Ovary (tissue), 9 donors: ENCODE data around the gene DVL1. TPM values are rescaled to one million over a fixed set of nuclear protein-coding genes. Genes with fewer than 3 reads are reported as not detected.

Source experiments
- DNase-seq, 5 donors: peaks; one replicate each; pipeline ENCODE4 v3.0.0-alpha.2; 2019 to 2020
- H3K27ac ChIP-seq, 2 donors: fragments of 200-600 bp; one replicate each; pipeline versions ENCODE4 v1.5.1 to v1.8.0; 2019 to 2022
- H3K27me3 ChIP-seq: fragments of 200-600 bp; one replicate; pipeline ENCODE4 v1.8.0; 2022
- H3K36me3 ChIP-seq: fragments of 200-600 bp; sonication (generic); one replicate; pipeline ENCODE4 v1.5.1; 2019
- H3K4me1 ChIP-seq: one replicate; pipeline ENCODE4 v1.8.1; 2013; ENCODE audit warnings: mild to moderate bottlenecking, moderate library complexity; ENCODE audit not compliant: insufficient read depth
- H3K4me3 ChIP-seq: fragments of 200-600 bp; sonication (generic); one replicate; pipeline ENCODE4 v1.5.1; 2017
- H3K9me3 ChIP-seq, 2 donors: fragments of 200-600 bp in 1 of 2; sonication (generic) in 1 of 2; one replicate each; pipeline versions ENCODE4 v1.5.1 to v1.8.1; 2013 to 2019; ENCODE audit warnings: mild to moderate bottlenecking in 1 of 2, moderate library complexity in 1 of 2
- EP300 ChIP-seq: sonication (generic); formaldehyde crosslinking; IDR thresholded peaks from one replicate; pipeline ENCODE4 v1.6.1; 2017; ENCODE audit warnings: antibody characterized with exemption
- POLR2A ChIP-seq: fragments of 450-650 bp; IDR thresholded peaks from one replicate; pipeline ENCODE4 v1.6.1; 2017; ENCODE audit warnings: antibody characterized with exemption, mild to moderate bottlenecking, moderate library complexity
- WGBS, 3 donors: extraction: QIAGEN DNeasy Blood & Tissue Kit in 1 of 3; methylation state at CpG; one replicate each; pipeline versions ENCODE4 v1.1.5 to v1.1.7; 2013 to 2017; 5-methylcytosine and 5-hydroxymethylcytosine counted together
- intact Hi-C, 4 donors: fragments of 100-400 bp; cut with DNase I; formaldehyde crosslinking; loops; one replicate each; pipeline versions ENCODE4 v1.11.0 to v1.15.1; 2022 to 2023
- polyA plus RNA-seq, 2 donors: library from polyadenylated mRNA; stranded (reverse); fragments of 200-250 nt in 1 of 2; fragments of 350-450 nt in 1 of 2; fragmentation: Illumina TruSeq in 1 of 2; extraction: RNeasy Lipid Tissue Mini Kit (QIAGEN cat#74804) in 1 of 2; gene quantifications; one replicate each; pipeline ENCODE4 v1.2.3, GENCODE V29; 2013 to 2014
- total RNA-seq, 7 donors: library from RNA; depleted of rRNA in 2 of 7; stranded (reverse); fragments of >200 nt in 2 of 7; fragmentation: NEBNext Ultra II Directional in 3 of 7; extraction: Animal tissue kit (Norgen Biotek cat#: 25700) in 3 of 7; gene quantifications; one replicate each; pipeline versions ENCODE4 v1.1.0 to v1.2.4, GENCODE V29; 2016 to 2023
- TF ChIP-seq, protein P1 (sequence below), 3 donors: fragments of 450-650 bp in 2 of 3; fragments of 200-600 bp in 1 of 3; IDR thresholded peaks; one replicate each; pipeline versions ENCODE4 v1.5.1 to v1.8.0; 2016 to 2022; ENCODE audit warnings: antibody characterized with exemption in 3 of 3, mild to moderate bottlenecking in 1 of 3
- donor health status: DM: no; HTN: no; CAD: no; lungs with moderate emphysema.
- donor health status: DM: no; HTN: no; CAD: no.
- donor health status: Bipolar disorder and iron deficiency.
- donor health status: DM: yes; HTN: yes; CAD: no.
- donor health status: DM: no; HTN: no; CAD: no.
- donor health status: DM: yes; HTN: yes; CAD: no.

DVL1 gene
- total and polyA plus RNA-seq, 9 donors, result 2.1 to 85.2 (median 62.5) TPM

DNA sequence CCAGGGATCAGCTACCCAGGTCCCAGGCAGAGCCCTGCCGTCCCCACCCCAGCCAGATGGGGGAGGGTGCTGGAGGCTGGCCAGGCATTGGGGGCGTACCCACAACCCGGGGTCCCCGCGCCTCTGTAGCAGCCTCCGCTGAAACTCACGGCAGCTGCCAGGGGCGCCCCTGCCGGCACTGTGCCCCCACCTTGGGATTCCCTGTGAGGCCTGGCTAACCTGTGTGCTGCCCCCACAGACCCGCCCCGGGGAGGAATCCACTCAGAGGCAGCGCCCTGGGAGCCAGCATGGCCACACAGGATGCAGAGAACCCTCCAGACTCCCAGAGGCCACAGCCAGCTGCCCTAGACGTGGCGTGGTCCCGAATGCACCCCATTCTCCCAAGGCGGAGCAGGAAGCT lies 3.8 kb downstream of the DVL1 start:
- DNase-seq, result no peak
- H3K27ac ChIP-seq, result no peak overlapping the region
- TF ChIP-seq, protein P1, sequence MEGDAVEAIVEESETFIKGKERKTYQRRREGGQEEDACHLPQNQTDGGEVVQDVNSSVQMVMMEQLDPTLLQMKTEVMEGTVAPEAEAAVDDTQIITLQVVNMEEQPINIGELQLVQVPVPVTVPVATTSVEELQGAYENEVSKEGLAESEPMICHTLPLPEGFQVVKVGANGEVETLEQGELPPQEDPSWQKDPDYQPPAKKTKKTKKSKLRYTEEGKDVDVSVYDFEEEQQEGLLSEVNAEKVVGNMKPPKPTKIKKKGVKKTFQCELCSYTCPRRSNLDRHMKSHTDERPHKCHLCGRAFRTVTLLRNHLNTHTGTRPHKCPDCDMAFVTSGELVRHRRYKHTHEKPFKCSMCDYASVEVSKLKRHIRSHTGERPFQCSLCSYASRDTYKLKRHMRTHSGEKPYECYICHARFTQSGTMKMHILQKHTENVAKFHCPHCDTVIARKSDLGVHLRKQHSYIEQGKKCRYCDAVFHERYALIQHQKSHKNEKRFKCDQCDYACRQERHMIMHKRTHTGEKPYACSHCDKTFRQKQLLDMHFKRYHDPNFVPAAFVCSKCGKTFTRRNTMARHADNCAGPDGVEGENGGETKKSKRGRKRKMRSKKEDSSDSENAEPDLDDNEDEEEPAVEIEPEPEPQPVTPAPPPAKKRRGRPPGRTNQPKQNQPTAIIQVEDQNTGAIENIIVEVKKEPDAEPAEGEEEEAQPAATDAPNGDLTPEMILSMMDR (IDR thresholded peaks at IDR 0.05), result no peak
- TF ChIP-seq POLR2A (no peak), EP300 (no peak)
- H3K4me1 ChIP-seq, result peaks cover 26% of the 10 kb centered on the region
- 56 to 63% (median 58%) methylated on average over 5 to 16 of the region's 16 CpGs for WGBS, 3 donors
- intact Hi-C loops, result no loop called here
- H3K36me3 ChIP-seq, result no peaks in the 10 kb centered on the region
- no peak overlapping the region for H3K4me3 ChIP-seq
- no peaks in the 10 kb centered on the region for H3K9me3 ChIP-seq
- H3K27me3 ChIP-seq, result no peaks in the 10 kb centered on the region

DNA sequence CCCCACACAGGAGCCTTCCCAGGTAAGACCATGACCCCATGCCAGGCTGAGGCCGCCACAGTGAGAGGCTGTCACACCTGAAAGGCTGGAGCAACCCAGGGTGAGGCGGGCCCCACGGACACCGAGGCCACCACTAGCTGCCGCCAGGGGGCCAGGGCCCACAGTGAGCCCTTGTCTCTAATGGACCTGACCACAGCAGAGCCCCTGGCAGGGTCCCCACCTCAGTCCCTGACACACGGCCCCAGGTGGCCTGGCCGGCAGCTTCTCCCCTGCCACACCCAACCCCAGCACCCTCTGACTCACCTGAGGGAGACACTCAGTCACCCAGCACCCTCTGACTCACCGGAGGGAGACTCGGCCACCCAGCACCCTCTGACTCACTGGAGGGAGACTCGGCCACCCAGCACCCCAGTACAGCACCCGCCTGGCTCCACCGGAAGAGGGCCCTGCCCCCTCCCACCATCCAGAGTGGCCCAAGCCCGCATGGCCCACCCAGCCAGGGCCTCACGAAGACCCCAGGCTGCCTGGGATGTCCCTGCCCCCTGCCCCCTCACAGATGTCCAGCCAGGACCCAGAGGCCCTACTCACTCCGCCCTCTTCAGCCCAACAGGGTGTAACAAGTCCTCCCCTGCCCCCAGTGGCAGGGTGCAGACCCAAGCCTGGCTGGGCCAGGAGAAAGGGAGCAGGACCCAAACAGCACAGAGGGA lies 4.4 kb downstream of the DVL1 start:
- H3K36me3 ChIP-seq, result no peaks in the 10 kb centered on the region
- DNase-seq, result no peak
- peaks cover 26% of the 10 kb centered on the region for H3K4me1 ChIP-seq
- no peaks in the 10 kb centered on the region for H3K27me3 ChIP-seq
- H3K27ac ChIP-seq, result no peak overlapping the region
- WGBS, 3 donors, result 74 to 78% (median 75%) methylated on average over 11 to 15 of the region's 15 CpGs
- intact Hi-C loops, result no loop called here
- TF ChIP-seq POLR2A (no peak), EP300 (no peak)
- TF ChIP-seq, protein P1 (IDR thresholded peaks at IDR 0.05), result no peak
- H3K4me3 ChIP-seq, result no peak overlapping the region
- no peaks in the 10 kb centered on the region for H3K9me3 ChIP-seq

DNA sequence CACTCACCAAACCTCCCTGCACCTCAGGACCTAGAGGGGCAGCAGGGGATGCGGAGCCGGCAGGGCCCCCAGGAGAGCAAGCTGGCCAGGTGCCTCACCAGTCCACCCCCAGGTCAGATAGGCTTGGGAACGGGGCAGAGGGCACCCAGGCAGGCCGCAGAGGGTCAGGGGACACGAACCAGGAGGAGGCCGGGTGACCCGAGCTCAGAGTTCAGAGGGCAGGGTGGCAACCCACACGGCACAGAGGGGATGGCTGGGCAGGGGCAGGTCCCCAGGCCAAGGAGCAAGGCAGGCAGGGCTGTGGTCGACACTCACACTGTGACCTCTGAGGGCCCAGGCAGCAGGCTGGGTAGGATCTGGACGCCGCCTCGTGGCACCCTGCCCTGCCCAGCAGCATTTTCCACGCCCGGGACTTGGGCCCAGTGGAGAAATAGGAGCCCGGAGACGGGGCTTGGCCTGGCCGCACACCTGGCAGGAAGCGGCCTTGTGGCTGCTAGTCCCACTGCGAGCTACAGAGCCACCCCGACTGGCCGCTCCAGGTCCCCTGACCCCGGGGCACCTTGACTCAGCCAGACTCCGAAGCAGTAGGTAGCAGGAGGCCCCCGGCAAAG lies 5.3 kb downstream of the DVL1 start:
- TF ChIP-seq EP300 (no peak), POLR2A (no peak)
- TF ChIP-seq, protein P1 (IDR thresholded peaks at IDR 0.05), result no peak
- Histone ChIP-seq H3K9me3 (no peaks in the 10 kb centered on the region), H3K4me3 (no peak overlapping the region), H3K36me3 (no peaks in the 10 kb centered on the region), H3K27me3 (no peaks in the 10 kb centered on the region), H3K4me1 (peaks cover 26% of the 10 kb centered on the region), H3K27ac (no peak overlapping the region)
- WGBS, 3 donors, result 85 to 88% (median 88%) methylated on average over 22 to 24 of the region's 24 CpGs
- no peak for DNase-seq
- intact Hi-C loops, result no loop called here

DNA sequence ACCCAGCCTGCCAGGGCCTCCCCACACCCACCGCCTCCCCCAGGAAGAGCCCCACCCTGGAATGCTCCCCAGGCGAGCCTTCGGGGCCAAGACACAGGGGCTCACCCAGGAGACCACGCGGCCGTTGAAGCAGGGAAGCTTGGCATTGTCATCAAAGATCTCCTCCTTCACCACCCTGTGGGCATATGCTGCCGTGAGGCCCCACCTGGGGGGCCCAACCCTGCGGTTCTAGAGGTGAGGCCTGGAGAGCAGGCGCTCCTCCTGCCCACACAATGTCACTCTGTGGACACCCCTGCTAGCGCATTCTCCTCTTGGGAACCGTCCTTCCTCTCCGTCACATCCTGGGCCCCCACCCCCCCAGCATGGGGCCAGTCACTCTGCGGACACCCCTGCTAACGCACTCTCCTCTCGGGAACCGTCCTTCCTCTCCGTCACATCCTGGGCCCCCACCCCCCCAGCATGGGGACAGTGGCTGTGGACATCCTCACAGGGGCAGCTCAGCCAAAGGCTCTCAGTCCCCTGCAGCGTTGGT lies 6.6 kb downstream of the DVL1 start:
- no peaks in the 10 kb centered on the region for H3K36me3 ChIP-seq
- no peak overlapping the region for H3K4me3 ChIP-seq
- H3K4me1 ChIP-seq, result peaks cover 18% of the 10 kb centered on the region

More for the DNA sequence above, 6.6 kb downstream of the DVL1 start:
- Histone ChIP-seq H3K9me3 (no peaks in the 10 kb centered on the region), H3K27ac (no peak overlapping the region), H3K27me3 (no peaks in the 10 kb centered on the region)
- TF ChIP-seq POLR2A, result no peak
- no peak for TF ChIP-seq EP300
- TF ChIP-seq, protein P1 (IDR thresholded peaks at IDR 0.05), result no peak
- intact Hi-C loops, result no loop called here
- WGBS, 3 donors, result 79 to 88% (median 86%) methylated on average over 17 to 18 of the region's 18 CpGs
- DNase-seq, result no peak
